ENCODE measurements around the gene STIP1. TPM values are rescaled to one million over a fixed set of nuclear protein-coding genes. Genes with fewer than 3 reads are reported as not detected.

The STIP1 gene
- total and polyA plus RNA-seq, 2 of the 4 experiments (the other 2 are of a cell fraction), result 201 to 489 TPM

- ATAC-seq (ENCODE audit: low read depth), result no peak
- Histone ChIP-seq H3K27ac (ENCODE audit: insufficient read depth, low read length) (no peak overlapping the region), H3K79me1 (ENCODE audit: low read depth in 1 of 2, low read length in 2 of 2) (peaks cover 5 to 16% of the 10 kb centered on the region in 2 experiments; a peak in 2 of 4 replicates), H3K4me3 (ENCODE audit: insufficient read depth, low read depth, low read length) (no peak overlapping the region), H4K20me1 (ENCODE audit: insufficient read depth, low read length) (no peaks in the 10 kb centered on the region), H3K27me3 (ENCODE audit: control insufficient read depth, insufficient read depth, low read length) (no peaks in the 10 kb centered on the region), H2AFZ (replicated peaks; ENCODE audit: low read length, poor library complexity) (no peak overlapping the region), H2AK9ac (replicated peaks; ENCODE audit: low read depth, low read length, poor library complexity) (no peak overlapping the region), H2AK5ac (ENCODE audit: low read depth, low read length) (no peak overlapping the region), H4K8ac (ENCODE audit: low read depth in 2 of 2, low read length in 2 of 2) (no peak overlapping the region), H3K9ac (ENCODE audit: low read depth, low read length) (no peak overlapping the region), H4K5ac (ENCODE audit: low read depth, low read length) (no peak overlapping the region), H2BK15ac (ENCODE audit: low read depth, low read length) (no peak overlapping the region), H3K23ac (ENCODE audit: low read depth, low read length) (no peak overlapping the region), H3K9me3 (ENCODE audit: control insufficient read depth, insufficient read depth, low read length) (no peaks in the 10 kb centered on the region), H3K4me2 (ENCODE audit: low read depth, low read length) (no peak overlapping the region), H2BK120ac (ENCODE audit: low read depth, low read length) (no peak overlapping the region), H2BK20ac (ENCODE audit: low read depth, low read length) (no peak overlapping the region), H3K36me3 (ENCODE audit: control insufficient read depth, insufficient read depth, low read length) (peaks cover 5% of the 10 kb centered on the region), H2BK5ac (ENCODE audit: low read depth, low read length, poor library complexity, severe bottlenecking) (no peak overlapping the region), H3K4ac (ENCODE audit: low read depth, low read length) (no peak overlapping the region), H3K4me1 (ENCODE audit: control insufficient read depth, insufficient read depth, low read length) (peaks cover 2% of the 10 kb centered on the region), H3K56ac (ENCODE audit: extremely low read depth, insufficient read depth, low read length) (no peak overlapping the region), H3K14ac (replicated peaks; ENCODE audit: low read depth, low read length) (no peak overlapping the region), H3K9me1 (ENCODE audit: insufficient read depth, low read length) (peaks cover 11% of the 10 kb centered on the region), H4K91ac (ENCODE audit: insufficient read depth, low read depth, low read length) (no peak overlapping the region), H3K18ac (ENCODE audit: low read depth, low read length) (no peak overlapping the region)
- ChIA-PET CTCF (no interaction called here), POLR2A (ENCODE audit: unreplicated experiment) (no interaction called here)
- no TSS peak for BruUV-seq (replicated peaks)
- WGBS, 2 experiments (ENCODE audit: extremely low coverage in 2 of 2, insufficient read length in 1 of 2), result 98% methylated on average over 12 of the region's 17 CpGs; no CpG with 5 or more reads in 1 of the 2 experiments
- TF ChIP-seq RFX5 (IDR thresholded peaks at IDR 0.05; ENCODE audit: low read depth, low read length) (no peak), BHLHE40 (IDR thresholded peaks at IDR 0.05; ENCODE audit: low read depth, low read length) (no peak), POLR2A (IDR thresholded peaks at IDR 0.05; ENCODE audit: low read depth, low read length) (no peak), RAD21 (IDR thresholded peaks at IDR 0.05; ENCODE audit: low read length) (no peak), CEBPB (IDR thresholded peaks at IDR 0.05; ENCODE audit: low read depth, low read length) (no peak), MAZ (IDR thresholded peaks at IDR 0.05; ENCODE audit: borderline replicate concordance, low read depth, low read length) (no peak), RCOR1 (IDR thresholded peaks at IDR 0.05; ENCODE audit: insufficient replicate concordance, low read length) (no peak), MXI1 (IDR thresholded peaks at IDR 0.05; ENCODE audit: borderline replicate concordance, low read depth, low read length) (no peak), MAFK (IDR thresholded peaks at IDR 0.05; ENCODE audit: low read depth, low read length) (no peak), CTCF (conservative IDR thresholded peaks at IDR 0.05; ENCODE audit: low read depth, low read length) (no peak), CHD1 (IDR thresholded peaks at IDR 0.05; ENCODE audit: low read depth, low read length) (no peak)
- TF ChIP-seq, protein P1, sequence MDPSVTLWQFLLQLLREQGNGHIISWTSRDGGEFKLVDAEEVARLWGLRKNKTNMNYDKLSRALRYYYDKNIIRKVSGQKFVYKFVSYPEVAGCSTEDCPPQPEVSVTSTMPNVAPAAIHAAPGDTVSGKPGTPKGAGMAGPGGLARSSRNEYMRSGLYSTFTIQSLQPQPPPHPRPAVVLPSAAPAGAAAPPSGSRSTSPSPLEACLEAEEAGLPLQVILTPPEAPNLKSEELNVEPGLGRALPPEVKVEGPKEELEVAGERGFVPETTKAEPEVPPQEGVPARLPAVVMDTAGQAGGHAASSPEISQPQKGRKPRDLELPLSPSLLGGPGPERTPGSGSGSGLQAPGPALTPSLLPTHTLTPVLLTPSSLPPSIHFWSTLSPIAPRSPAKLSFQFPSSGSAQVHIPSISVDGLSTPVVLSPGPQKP (IDR thresholded peaks at IDR 0.05; ENCODE audit: borderline replicate concordance, low read depth, low read length), result no peak
- TF ChIP-seq, protein P2, sequence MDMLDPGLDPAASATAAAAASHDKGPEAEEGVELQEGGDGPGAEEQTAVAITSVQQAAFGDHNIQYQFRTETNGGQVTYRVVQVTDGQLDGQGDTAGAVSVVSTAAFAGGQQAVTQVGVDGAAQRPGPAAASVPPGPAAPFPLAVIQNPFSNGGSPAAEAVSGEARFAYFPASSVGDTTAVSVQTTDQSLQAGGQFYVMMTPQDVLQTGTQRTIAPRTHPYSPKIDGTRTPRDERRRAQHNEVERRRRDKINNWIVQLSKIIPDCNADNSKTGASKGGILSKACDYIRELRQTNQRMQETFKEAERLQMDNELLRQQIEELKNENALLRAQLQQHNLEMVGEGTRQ (IDR thresholded peaks at IDR 0.05; ENCODE audit: low read depth, low read length), result no peak
- in situ Hi-C loops (cut with MboI; ENCODE audit: low sequenced_read_pairs) (no loop called here), dilution Hi-C loops (cut with HindIII; ENCODE audit: low sequenced_read_pairs, unreplicated experiment) (no loop called here), intact Hi-C loops (cut with micrococcal nuclease) (no loop called here)
- DNase-seq, result no peak
Measured at GRCh38 chr11:64220271-64220670, 34.3 kb downstream of the STIP1 start.
